Activated gamma-delta T cell treated with anti-CD3 and anti-CD28 coated beads, Interleukin-2, amount 50 U/mL, for 16 hours (primary cell): Measurements from ENCODE around the gene LRP6.

Source experiments
- DNase-seq: peaks from one replicate; pipeline ENCODE4 v3.0.0-alpha.2; 2020; ENCODE audit warnings: low read depth

The LRP6 gene

GRCh38 chr12:12070674-12071656 is 195.9 kb downstream of the LRP6 start, which contains the start of gene BCL2L14:
Gene BCL2L14 (plus strand): TSS chr12:12070939. CDS start chr12:12079306, 8,367 bp downstream.
- DNase-seq = no peak

- DNase-seq = no peak
Observed at GRCh38 chr12:12069821-12070548, 196.9 kb downstream of the LRP6 start.

DNA sequence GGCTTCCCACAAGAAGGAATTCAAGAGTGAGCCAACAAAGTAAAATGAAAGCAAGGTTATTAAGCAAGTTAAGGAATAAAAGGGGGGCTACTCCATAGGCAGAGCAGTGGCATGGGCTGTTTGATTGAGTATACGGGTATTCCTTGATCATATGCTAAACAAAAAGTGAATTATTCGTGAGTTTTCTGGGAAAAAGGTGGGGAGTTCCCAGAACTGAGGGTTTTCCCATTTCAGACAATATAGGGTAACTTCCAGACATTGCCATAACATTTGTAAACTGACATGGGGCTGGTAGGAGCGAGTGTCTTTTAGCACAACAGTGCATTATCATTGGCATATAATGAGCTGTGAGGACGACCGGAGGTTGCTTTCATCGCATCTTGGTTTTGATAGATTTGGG is 198.1 kb downstream of the LRP6 start:
- DNase-seq = no peak
